PFSK-1 (cell line): ENCODE data around the gene FDX2.

Experiments used
- FOXP2 ChIP-seq: optimal IDR thresholded peaks from 2 replicates; pipeline ENCODE3; 2011; ENCODE audit warnings: borderline replicate concordance, control low read depth, inconsistent platforms; ENCODE audit not compliant: insufficient read depth; ENCODE audit errors: extremely low read length, extremely low read depth
- POLR2AphosphoS5 ChIP-seq: IDR thresholded peaks from 2 replicates; pipeline ENCODE4 v1.6.1; 2012; ENCODE audit warnings: low read depth, mild to moderate bottlenecking, control low read depth, low read length, moderate library complexity
- REST ChIP-seq, 2 experiments: IDR thresholded peaks; 2 replicates each; pipeline versions ENCODE4 v1.6.1 to v1.8.0; 2011 to 2012; ENCODE audit warnings: low read depth in 2 of 2, low read length in 2 of 2, control low read depth in 1 of 2, inconsistent platforms in 1 of 2, mild to moderate bottlenecking in 1 of 2, moderate library complexity in 1 of 2; ENCODE audit not compliant: insufficient read depth in 1 of 2
- SIN3A ChIP-seq: IDR thresholded peaks from 2 replicates; pipeline ENCODE4 v1.6.1; 2012; ENCODE audit warnings: mild to moderate bottlenecking, low read length, moderate library complexity, borderline replicate concordance; ENCODE audit not compliant: insufficient read depth
- TAF1 ChIP-seq: IDR thresholded peaks from 2 replicates; pipeline ENCODE4 v1.6.1; 2012; ENCODE audit warnings: low read length, control low read depth, borderline replicate concordance; ENCODE audit not compliant: insufficient read depth

The FDX2 gene

GRCh38 chr19:10288662-10289166 lies 27.1 kb downstream of the FDX2 start:
- TF ChIP-seq FOXP2 (no peak), REST (IDR thresholded peaks at IDR 0.05; ENCODE audit: insufficient read depth in 1 of 2, low read depth in 2 of 2, low read length in 2 of 2) (no peak), SIN3A (no peak), TAF1 (no peak)

- no peak for TF ChIP-seq REST (IDR thresholded peaks at IDR 0.05; ENCODE audit: insufficient read depth in 1 of 2, low read depth in 2 of 2, low read length in 2 of 2)
- no peak for TF ChIP-seq SIN3A
- no peak for TF ChIP-seq POLR2AphosphoS5
- no peak for TF ChIP-seq TAF1
- no peak for TF ChIP-seq FOXP2
These were observed 28.7 kb downstream of the FDX2 start, which contains the start of gene ICAM4 for GRCh38 chr19:10286803-10287737. Gene ICAM4, plus strand, starts transcription at chr19:10286955. Its CDS starts 58 bp downstream, at chr19:10287013.

- TF ChIP-seq REST (IDR thresholded peaks at IDR 0.05; ENCODE audit: insufficient read depth in 1 of 2, low read depth in 2 of 2, low read length in 2 of 2) = no peak
- TF ChIP-seq TAF1 = no peak
- no peak for TF ChIP-seq POLR2AphosphoS5
- no peak for TF ChIP-seq FOXP2
- TF ChIP-seq SIN3A = no peak
These were observed 30.4 kb downstream of the FDX2 start for GRCh38 chr19:10285393-10285792.

GRCh38 chr19:10284960-10285278 lies 30.9 kb downstream of the FDX2 start:
- TF ChIP-seq POLR2AphosphoS5 (no peak), REST (IDR thresholded peaks at IDR 0.05; ENCODE audit: insufficient read depth in 1 of 2, low read depth in 2 of 2, low read length in 2 of 2) (no peak), SIN3A (no peak), TAF1 (no peak), FOXP2 (no peak)
